ENCODE measurements around the gene RIN2. TPM values are rescaled to one million over a fixed set of nuclear protein-coding genes. Genes with fewer than 3 reads are reported as not detected.

The RIN2 gene
- total and polyA plus RNA-seq, 2 experiments from 2014 or later = 0.08 to 1.4 TPM

DNA sequence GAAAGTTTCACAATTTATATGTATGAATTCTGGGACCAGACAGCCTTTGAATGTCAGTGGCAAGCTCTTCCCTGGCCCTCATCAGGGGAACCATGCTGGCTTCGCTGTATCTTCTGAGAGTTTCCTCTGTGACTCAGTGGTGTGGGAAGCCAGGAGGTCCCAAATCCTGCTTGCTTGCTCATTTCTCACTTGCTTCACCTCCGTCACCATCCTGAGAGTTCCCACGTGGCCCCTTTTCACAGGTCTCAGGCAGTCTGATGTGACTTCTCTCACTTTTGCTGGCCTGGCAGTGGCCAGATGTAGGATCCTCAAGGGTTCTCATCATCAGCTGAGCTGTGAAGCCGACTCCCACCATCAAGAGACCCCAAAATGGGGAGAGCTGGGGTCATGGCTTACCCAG lies 28.4 kb upstream of the RIN2 start:
- DNase-seq (ENCODE audit: low spot score) (no peak), ATAC-seq (no peak)
- Histone ChIP-seq H3K4me3 (no peak overlapping the region), H3K9me2 (ENCODE audit: insufficient read depth) (0 out of 2 replicates have a peak, but pooled peaks cover 3% of the 10 kb centered on the region), H3K27me3 (ENCODE audit: insufficient read depth) (no peaks in the 10 kb centered on the region), H2AFZ (no peak overlapping the region), H3K27ac (ENCODE audit: low read depth) (no peak overlapping the region), H3K4me2 (no peak overlapping the region), H3K4me1 (ENCODE audit: insufficient read depth) (no peaks in the 10 kb centered on the region), H3K79me2 (replicated peaks; ENCODE audit: insufficient read depth) (no peaks in the 10 kb centered on the region), H3F3A (replicated peaks; ENCODE audit: low read depth) (no peaks in the 10 kb centered on the region), H4K20me1 (replicated peaks; ENCODE audit: insufficient read depth) (no peaks in the 10 kb centered on the region), H3K36me3 (ENCODE audit: insufficient read depth) (no peaks in the 10 kb centered on the region)
- Mint-ChIP-seq H3K27me3 (ENCODE audit: insufficient read depth, low read depth, poor library complexity) (peaks cover 4% of the 10 kb centered on the region), H3K27ac (no peak overlapping the region), H3K36me3 (ENCODE audit: low read depth) (no peaks in the 10 kb centered on the region), H3K4me1 (no peaks in the 10 kb centered on the region), H3K9me3 (no peaks in the 10 kb centered on the region), H3K4me3 (no peak overlapping the region)
- TF ChIP-seq EZH2phosphoT487 (IDR thresholded peaks at IDR 0.05; ENCODE audit: unreplicated experiment) (no peak), STAT1 (IDR thresholded peaks at IDR 0.05; ENCODE audit: unreplicated experiment) (no peak), CREB1 (CRISPR knock-in tag; IDR thresholded peaks at IDR 0.05; ENCODE audit: low read depth) (no peak), NANOG (IDR thresholded peaks at IDR 0.05; ENCODE audit: borderline replicate concordance) (no peak), JUNB (IDR thresholded peaks at IDR 0.05; ENCODE audit: unreplicated experiment) (no peak), ZNF331 (CRISPR knock-in tag; IDR thresholded peaks at IDR 0.05; ENCODE audit: low read depth) (no peak), EZH2 (IDR thresholded peaks at IDR 0.05; ENCODE audit: low read depth, unreplicated experiment) (no peak), POLR2AphosphoS5 (IDR thresholded peaks at IDR 0.05; ENCODE audit: low read depth) (no peak)
- TF ChIP-seq, protein P1, sequence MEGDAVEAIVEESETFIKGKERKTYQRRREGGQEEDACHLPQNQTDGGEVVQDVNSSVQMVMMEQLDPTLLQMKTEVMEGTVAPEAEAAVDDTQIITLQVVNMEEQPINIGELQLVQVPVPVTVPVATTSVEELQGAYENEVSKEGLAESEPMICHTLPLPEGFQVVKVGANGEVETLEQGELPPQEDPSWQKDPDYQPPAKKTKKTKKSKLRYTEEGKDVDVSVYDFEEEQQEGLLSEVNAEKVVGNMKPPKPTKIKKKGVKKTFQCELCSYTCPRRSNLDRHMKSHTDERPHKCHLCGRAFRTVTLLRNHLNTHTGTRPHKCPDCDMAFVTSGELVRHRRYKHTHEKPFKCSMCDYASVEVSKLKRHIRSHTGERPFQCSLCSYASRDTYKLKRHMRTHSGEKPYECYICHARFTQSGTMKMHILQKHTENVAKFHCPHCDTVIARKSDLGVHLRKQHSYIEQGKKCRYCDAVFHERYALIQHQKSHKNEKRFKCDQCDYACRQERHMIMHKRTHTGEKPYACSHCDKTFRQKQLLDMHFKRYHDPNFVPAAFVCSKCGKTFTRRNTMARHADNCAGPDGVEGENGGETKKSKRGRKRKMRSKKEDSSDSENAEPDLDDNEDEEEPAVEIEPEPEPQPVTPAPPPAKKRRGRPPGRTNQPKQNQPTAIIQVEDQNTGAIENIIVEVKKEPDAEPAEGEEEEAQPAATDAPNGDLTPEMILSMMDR (conservative IDR thresholded peaks at IDR 0.05; ENCODE audit: low read depth in 2 of 2) = no peak
- TF ChIP-seq, protein P2, sequence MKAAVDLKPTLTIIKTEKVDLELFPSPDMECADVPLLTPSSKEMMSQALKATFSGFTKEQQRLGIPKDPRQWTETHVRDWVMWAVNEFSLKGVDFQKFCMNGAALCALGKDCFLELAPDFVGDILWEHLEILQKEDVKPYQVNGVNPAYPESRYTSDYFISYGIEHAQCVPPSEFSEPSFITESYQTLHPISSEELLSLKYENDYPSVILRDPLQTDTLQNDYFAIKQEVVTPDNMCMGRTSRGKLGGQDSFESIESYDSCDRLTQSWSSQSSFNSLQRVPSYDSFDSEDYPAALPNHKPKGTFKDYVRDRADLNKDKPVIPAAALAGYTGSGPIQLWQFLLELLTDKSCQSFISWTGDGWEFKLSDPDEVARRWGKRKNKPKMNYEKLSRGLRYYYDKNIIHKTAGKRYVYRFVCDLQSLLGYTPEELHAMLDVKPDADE (IDR thresholded peaks at IDR 0.05) = no peak
- TF ChIP-seq, protein P3, sequence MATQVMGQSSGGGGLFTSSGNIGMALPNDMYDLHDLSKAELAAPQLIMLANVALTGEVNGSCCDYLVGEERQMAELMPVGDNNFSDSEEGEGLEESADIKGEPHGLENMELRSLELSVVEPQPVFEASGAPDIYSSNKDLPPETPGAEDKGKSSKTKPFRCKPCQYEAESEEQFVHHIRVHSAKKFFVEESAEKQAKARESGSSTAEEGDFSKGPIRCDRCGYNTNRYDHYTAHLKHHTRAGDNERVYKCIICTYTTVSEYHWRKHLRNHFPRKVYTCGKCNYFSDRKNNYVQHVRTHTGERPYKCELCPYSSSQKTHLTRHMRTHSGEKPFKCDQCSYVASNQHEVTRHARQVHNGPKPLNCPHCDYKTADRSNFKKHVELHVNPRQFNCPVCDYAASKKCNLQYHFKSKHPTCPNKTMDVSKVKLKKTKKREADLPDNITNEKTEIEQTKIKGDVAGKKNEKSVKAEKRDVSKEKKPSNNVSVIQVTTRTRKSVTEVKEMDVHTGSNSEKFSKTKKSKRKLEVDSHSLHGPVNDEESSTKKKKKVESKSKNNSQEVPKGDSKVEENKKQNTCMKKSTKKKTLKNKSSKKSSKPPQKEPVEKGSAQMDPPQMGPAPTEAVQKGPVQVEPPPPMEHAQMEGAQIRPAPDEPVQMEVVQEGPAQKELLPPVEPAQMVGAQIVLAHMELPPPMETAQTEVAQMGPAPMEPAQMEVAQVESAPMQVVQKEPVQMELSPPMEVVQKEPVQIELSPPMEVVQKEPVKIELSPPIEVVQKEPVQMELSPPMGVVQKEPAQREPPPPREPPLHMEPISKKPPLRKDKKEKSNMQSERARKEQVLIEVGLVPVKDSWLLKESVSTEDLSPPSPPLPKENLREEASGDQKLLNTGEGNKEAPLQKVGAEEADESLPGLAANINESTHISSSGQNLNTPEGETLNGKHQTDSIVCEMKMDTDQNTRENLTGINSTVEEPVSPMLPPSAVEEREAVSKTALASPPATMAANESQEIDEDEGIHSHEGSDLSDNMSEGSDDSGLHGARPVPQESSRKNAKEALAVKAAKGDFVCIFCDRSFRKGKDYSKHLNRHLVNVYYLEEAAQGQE (IDR thresholded peaks at IDR 0.05; ENCODE audit: unreplicated experiment) = no peak

Data from GM23338 (cell line).